ENCODE results near the gene EEF2K. TPM values are rescaled to one million over a fixed set of nuclear protein-coding genes. Genes with fewer than 3 reads are reported as not detected.

EEF2K gene
- total and polyA plus RNA-seq, 2 of the 13 experiments (the other 11 are each of a cell fraction or from before 2014, with no cell fraction given): 22.0 to 23.8 TPM

DNA sequence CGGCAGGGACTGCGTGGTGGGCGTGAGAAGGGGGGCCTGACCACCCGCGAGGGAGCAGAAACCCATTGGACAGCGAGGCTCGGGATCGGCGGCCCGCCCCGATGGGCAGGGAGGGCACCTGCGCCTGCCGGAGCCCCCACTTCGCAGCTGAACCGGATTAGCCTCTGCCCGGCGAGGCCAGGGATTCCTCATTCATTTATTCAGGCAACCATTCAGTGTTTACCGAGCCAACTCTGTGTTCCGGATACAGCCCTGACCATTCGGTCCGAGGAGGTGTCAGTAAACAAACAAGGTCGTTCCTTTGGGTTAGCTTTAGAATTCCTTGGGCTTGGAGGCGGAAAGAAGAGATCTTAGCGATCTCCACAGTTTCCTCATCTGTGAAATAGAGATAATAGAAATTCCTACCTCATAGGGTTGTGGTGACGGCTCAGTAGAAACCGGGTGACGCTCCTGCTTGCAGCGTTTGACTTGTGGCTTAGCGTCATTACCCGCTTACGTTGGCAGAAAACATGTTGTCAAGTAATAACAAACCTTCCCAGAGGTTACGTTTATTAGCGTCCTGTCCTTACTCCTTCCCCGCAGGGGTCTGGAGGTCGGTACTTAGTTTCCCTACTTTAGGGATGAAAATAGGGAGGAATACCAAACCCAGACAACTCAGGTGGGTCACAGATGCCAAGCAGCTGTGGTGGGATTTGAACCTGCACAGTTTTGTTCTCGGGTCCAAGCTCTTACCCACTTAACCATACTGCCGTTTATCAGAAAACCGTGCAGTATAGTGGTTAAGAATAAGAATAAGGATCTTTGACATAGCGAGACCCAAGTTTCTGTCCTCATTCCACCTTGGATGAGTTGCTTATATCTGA lies 92.0 kb downstream of the EEF2K start (continued):
- TF ChIP-seq, protein P1, sequence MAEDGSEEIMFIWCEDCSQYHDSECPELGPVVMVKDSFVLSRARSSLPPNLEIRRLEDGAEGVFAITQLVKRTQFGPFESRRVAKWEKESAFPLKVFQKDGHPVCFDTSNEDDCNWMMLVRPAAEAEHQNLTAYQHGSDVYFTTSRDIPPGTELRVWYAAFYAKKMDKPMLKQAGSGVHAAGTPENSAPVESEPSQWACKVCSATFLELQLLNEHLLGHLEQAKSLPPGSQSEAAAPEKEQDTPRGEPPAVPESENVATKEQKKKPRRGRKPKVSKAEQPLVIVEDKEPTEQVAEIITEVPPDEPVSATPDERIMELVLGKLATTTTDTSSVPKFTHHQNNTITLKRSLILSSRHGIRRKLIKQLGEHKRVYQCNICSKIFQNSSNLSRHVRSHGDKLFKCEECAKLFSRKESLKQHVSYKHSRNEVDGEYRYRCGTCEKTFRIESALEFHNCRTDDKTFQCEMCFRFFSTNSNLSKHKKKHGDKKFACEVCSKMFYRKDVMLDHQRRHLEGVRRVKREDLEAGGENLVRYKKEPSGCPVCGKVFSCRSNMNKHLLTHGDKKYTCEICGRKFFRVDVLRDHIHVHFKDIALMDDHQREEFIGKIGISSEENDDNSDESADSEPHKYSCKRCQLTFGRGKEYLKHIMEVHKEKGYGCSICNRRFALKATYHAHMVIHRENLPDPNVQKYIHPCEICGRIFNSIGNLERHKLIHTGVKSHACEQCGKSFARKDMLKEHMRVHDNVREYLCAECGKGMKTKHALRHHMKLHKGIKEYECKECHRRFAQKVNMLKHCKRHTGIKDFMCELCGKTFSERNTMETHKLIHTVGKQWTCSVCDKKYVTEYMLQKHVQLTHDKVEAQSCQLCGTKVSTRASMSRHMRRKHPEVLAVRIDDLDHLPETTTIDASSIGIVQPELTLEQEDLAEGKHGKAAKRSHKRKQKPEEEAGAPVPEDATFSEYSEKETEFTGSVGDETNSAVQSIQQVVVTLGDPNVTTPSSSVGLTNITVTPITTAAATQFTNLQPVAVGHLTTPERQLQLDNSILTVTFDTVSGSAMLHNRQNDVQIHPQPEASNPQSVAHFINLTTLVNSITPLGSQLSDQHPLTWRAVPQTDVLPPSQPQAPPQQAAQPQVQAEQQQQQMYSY (CRISPR knock-in tag; IDR thresholded peaks at IDR 0.05): peak; percentile 60; the same call in 1 of the 2 replicates
- TF ChIP-seq ISX (CRISPR knock-in tag; conservative IDR thresholded peaks at IDR 0.05): peak; percentile 65; the same call in 1 of the 2 replicates
- TF ChIP-seq ZNF768 (CRISPR knock-in tag; IDR thresholded peaks at IDR 0.05): no peak; the same call in 1 of the 2 replicates
- TF ChIP-seq, protein P2, sequence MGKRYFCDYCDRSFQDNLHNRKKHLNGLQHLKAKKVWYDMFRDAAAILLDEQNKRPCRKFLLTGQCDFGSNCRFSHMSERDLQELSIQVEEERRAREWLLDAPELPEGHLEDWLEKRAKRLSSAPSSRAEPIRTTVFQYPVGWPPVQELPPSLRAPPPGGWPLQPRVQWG (CRISPR knock-in tag; IDR thresholded peaks at IDR 0.05; ENCODE audit: borderline replicate concordance, low read depth): no peak
- TF ChIP-seq ZNF747 (CRISPR knock-in tag; IDR thresholded peaks at IDR 0.05; ENCODE audit: borderline replicate concordance): 0 out of 2 replicates have a peak, but pooled peaks have one; percentile 15
- TF ChIP-seq ZNF788 (CRISPR knock-in tag; IDR thresholded peaks at IDR 0.05; ENCODE audit: borderline replicate concordance): 0 out of 2 replicates have a peak, but pooled peaks have one; percentile 5
- no peak for TF ChIP-seq HMGA1 (CRISPR knock-in tag; conservative IDR thresholded peaks at IDR 0.05)
- 0 out of 2 replicates have a peak, but pooled peaks have one; percentile 67 for TF ChIP-seq ZBTB39 (CRISPR knock-in tag; IDR thresholded peaks at IDR 0.05)
- TF ChIP-seq ATF4 (CRISPR knock-in tag; IDR thresholded peaks at IDR 0.05): peak; percentile 1 to 44; a peak in 2 of 4 replicates
- no peak for TF ChIP-seq HOXA9 (CRISPR knock-in tag; IDR thresholded peaks at IDR 0.05; ENCODE audit: borderline replicate concordance)
- TF ChIP-seq ZNF382 (CRISPR knock-in tag; IDR thresholded peaks at IDR 0.05; ENCODE audit: borderline replicate concordance): no peak
- no peak for TF ChIP-seq GABPB1 (CRISPR knock-in tag; IDR thresholded peaks at IDR 0.05)
- TF ChIP-seq EEA1 (CRISPR knock-in tag; IDR thresholded peaks at IDR 0.05; ENCODE audit: borderline replicate concordance): 0 out of 2 replicates have a peak, but pooled peaks have one; percentile 69
- TF ChIP-seq FOXK1 (CRISPR knock-in tag; IDR thresholded peaks at IDR 0.05; ENCODE audit: borderline replicate concordance, low read depth): 0 out of 2 replicates have a peak, but pooled peaks have one; percentile 1
- TF ChIP-seq ZNF143 (CRISPR knock-in tag; IDR thresholded peaks at IDR 0.05): no peak
- TF ChIP-seq RFXANK (CRISPR knock-in tag; IDR thresholded peaks at IDR 0.05): no peak
- TF ChIP-seq ZNF550 (CRISPR knock-in tag; IDR thresholded peaks at IDR 0.05; ENCODE audit: borderline replicate concordance): no peak
- TF ChIP-seq, protein P3, sequence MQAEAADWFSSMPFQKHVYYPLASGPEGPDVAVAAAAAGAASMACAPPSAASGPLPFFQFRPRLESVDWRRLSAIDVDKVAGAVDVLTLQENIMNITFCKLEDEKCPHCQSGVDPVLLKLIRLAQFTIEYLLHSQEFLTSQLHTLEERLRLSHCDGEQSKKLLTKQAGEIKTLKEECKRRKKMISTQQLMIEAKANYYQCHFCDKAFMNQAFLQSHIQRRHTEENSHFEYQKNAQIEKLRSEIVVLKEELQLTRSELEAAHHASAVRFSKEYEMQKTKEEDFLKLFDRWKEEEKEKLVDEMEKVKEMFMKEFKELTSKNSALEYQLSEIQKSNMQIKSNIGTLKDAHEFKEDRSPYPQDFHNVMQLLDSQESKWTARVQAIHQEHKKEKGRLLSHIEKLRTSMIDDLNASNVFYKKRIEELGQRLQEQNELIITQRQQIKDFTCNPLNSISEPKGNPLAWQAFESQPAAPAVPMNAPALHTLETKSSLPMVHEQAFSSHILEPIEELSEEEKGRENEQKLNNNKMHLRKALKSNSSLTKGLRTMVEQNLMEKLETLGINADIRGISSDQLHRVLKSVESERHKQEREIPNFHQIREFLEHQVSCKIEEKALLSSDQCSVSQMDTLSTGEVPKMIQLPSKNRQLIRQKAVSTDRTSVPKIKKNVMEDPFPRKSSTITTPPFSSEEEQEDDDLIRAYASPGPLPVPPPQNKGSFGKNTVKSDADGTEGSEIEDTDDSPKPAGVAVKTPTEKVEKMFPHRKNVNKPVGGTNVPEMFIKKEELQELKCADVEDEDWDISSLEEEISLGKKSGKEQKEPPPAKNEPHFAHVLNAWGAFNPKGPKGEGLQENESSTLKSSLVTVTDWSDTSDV (CRISPR knock-in tag; IDR thresholded peaks at IDR 0.05): 0 out of 2 replicates have a peak, but pooled peaks have one; percentile 17

All from HepG2 (cell line).